MM.1S (cell line): ENCODE data around the gene POLR1D.

ENCODE experiments used
- DNase-seq: peaks from one replicate; pipeline ENCODE4 v3.0.0-alpha.2; 2015
- H2AFZ ChIP-seq: fragments of 300-600 bp; sonication (generic); 2 replicates; pipeline ENCODE4 v1.6.0; 2016; ENCODE audit warnings: antibody characterized with exemption, low read length
- H3F3A ChIP-seq: fragments of 300-600 bp; sonication (generic); 2 replicates; pipeline ENCODE4 v1.6.1; 2016; ENCODE audit warnings: mild to moderate bottlenecking, antibody characterized with exemption, low read length, moderate library complexity, mixed read lengths; ENCODE audit not compliant: insufficient read depth
- H3K27ac ChIP-seq: fragments of 300-600 bp; sonication (generic); 2 replicates; pipeline ENCODE4 v1.5.1; 2016; ENCODE audit warnings: mild to moderate bottlenecking, low read length
- H3K27me3 ChIP-seq: fragments of 300-600 bp; sonication (generic); replicated peaks from 2 replicates; pipeline ENCODE4 v1.6.0; 2016; ENCODE audit warnings: low read length; ENCODE audit not compliant: insufficient read depth
- H3K36me3 ChIP-seq: fragments of 300-600 bp; sonication (generic); replicated peaks from 2 replicates; pipeline ENCODE4 v1.6.1; 2016; ENCODE audit warnings: mild to moderate bottlenecking, low read length, mixed read lengths; ENCODE audit not compliant: insufficient read depth
- H3K4me1 ChIP-seq: fragments of 300-600 bp; sonication (generic); 2 replicates; pipeline ENCODE4 v1.6.1; 2016; ENCODE audit warnings: low read length, mixed read lengths
- H3K4me2 ChIP-seq: fragments of 300-600 bp; sonication (generic); 2 replicates; pipeline ENCODE4 v1.6.0; 2016; ENCODE audit warnings: low read depth, low read length
- H3K4me3 ChIP-seq: fragments of 300-600 bp; sonication (generic); 2 replicates; pipeline ENCODE4 v1.5.1; 2016; ENCODE audit warnings: low read length, mixed read lengths
- H3K79me2 ChIP-seq: fragments of 300-600 bp; sonication (generic); 2 replicates; pipeline ENCODE4 v1.6.1; 2016; ENCODE audit warnings: mixed run types, low read length, mixed read lengths
- H3K9ac ChIP-seq: fragments of 300-600 bp; sonication (generic); 2 replicates; pipeline ENCODE4 v1.6.1; 2016; ENCODE audit warnings: low read length, mixed read lengths
- H3K9me2 ChIP-seq: fragments of 300-600 bp; sonication (generic); replicated peaks from 2 replicates; pipeline ENCODE4 v1.6.1; 2016; ENCODE audit warnings: mild to moderate bottlenecking, low read length, mixed read lengths; ENCODE audit not compliant: insufficient read depth
- H3K9me3 ChIP-seq: fragments of 300-600 bp; sonication (generic); replicated peaks from 2 replicates; pipeline ENCODE4 v1.6.1; 2016; ENCODE audit warnings: mild to moderate bottlenecking, low read length, mixed read lengths; ENCODE audit not compliant: insufficient read depth
- H4K20me1 ChIP-seq: fragments of 300-600 bp; sonication (generic); 2 replicates; pipeline ENCODE4 v1.6.1; 2016; ENCODE audit warnings: mild to moderate bottlenecking, low read length, moderate library complexity, mixed read lengths; ENCODE audit not compliant: insufficient read depth
- EZH2 ChIP-seq: fragments of 300-600 bp; sonication (generic); optimal IDR thresholded peaks from 2 replicates; pipeline ENCODE3; 2017; ENCODE audit warnings: low read depth, mild to moderate bottlenecking, antibody characterized with exemption, low read length, mixed read lengths
- EZH2phosphoT487 ChIP-seq: fragments of 300-600 bp; sonication (generic); IDR thresholded peaks from 2 replicates; pipeline ENCODE4 v1.6.1; 2018; ENCODE audit warnings: antibody characterized with exemption, low read length
- TF ChIP-seq, protein P1 (sequence below): fragments of 300-600 bp; sonication (generic); IDR thresholded peaks from 2 replicates; pipeline ENCODE4 v1.5.1; 2016; ENCODE audit warnings: antibody characterized with exemption, low read length, mixed read lengths

The POLR1D gene

DNA sequence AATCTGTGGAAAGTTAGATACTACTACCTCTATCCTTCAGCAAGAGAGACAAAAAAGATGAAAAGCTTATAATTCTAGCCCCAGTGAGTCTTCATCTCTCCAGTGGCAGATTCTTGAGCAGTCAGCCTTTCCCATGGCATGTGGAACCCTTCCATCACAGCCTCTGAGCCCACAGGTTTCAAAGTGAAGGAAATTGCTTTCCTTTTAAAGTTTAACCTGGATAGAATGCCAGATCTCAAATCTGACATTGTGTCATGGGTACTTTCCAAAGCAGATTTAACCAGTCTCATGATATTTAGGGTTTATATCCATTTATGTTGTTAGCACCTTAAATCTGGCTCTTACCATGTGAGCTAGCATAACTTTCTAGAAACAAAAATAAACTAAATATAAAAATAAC lies 39.3 kb downstream of the POLR1D start:
- H3K9me2 ChIP-seq: no peaks in the 10 kb centered on the region
- H3K79me2 ChIP-seq: peaks cover 8% of the 10 kb centered on the region
- DNase-seq: no peak
- no peaks in the 10 kb centered on the region for H3F3A ChIP-seq
- no peaks in the 10 kb centered on the region for H3K4me1 ChIP-seq
- no peak overlapping the region for H3K4me3 ChIP-seq
- H3K9me3 ChIP-seq: no peaks in the 10 kb centered on the region
- TF ChIP-seq EZH2 (no peak), EZH2phosphoT487 (no peak)
- TF ChIP-seq, protein P1, sequence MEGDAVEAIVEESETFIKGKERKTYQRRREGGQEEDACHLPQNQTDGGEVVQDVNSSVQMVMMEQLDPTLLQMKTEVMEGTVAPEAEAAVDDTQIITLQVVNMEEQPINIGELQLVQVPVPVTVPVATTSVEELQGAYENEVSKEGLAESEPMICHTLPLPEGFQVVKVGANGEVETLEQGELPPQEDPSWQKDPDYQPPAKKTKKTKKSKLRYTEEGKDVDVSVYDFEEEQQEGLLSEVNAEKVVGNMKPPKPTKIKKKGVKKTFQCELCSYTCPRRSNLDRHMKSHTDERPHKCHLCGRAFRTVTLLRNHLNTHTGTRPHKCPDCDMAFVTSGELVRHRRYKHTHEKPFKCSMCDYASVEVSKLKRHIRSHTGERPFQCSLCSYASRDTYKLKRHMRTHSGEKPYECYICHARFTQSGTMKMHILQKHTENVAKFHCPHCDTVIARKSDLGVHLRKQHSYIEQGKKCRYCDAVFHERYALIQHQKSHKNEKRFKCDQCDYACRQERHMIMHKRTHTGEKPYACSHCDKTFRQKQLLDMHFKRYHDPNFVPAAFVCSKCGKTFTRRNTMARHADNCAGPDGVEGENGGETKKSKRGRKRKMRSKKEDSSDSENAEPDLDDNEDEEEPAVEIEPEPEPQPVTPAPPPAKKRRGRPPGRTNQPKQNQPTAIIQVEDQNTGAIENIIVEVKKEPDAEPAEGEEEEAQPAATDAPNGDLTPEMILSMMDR: no peak
- H2AFZ ChIP-seq: no peak overlapping the region
- no peak overlapping the region for H3K27ac ChIP-seq
- H3K36me3 ChIP-seq: no peaks in the 10 kb centered on the region
- H3K9ac ChIP-seq: no peak overlapping the region
- no peaks in the 10 kb centered on the region for H4K20me1 ChIP-seq
- no peaks in the 10 kb centered on the region for H3K27me3 ChIP-seq
- H3K4me2 ChIP-seq: no peak overlapping the region

DNA sequence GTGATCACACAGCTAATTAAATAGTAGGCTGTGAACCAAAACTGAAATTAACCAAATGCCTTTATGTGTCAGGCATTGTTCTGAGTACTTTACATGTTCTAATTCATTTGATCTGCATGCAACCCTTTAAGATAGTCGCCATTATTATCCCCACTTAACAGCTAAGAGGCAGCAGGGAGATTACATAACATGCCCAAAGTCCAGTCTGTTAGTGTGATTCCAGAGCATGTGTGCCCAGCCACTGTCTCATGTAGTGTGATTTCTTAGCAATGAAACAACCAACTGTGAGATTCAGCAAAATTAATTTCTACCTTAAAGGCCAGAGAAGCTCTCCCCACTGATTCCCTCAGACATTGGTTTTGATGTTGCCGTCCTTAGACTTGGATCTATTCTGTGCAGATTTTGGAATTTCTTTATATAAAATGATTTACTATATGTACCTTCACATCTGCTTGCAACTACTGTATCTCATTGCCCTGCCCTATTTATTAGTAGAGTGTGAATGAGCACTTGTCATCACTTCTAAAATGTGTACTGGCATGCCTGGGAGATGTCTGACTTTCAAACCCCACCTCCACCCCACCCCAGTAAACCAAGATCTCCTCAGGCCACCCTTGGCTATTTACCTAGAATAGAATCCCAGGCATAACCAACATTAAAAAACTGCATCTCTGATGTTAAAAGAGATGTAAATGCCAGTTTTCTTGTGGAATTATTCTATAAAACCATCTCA lies 41.2 kb downstream of the POLR1D start:
- H3K27me3 ChIP-seq: no peaks in the 10 kb centered on the region
- TF ChIP-seq, protein P1: no peak
- TF ChIP-seq EZH2phosphoT487: no peak
- no peak for TF ChIP-seq EZH2
- H3K79me2 ChIP-seq: peaks cover 8% of the 10 kb centered on the region
- H3K4me2 ChIP-seq: no peak overlapping the region
- no peak for DNase-seq
- no peaks in the 10 kb centered on the region for H3K9me2 ChIP-seq
- no peaks in the 10 kb centered on the region for H3F3A ChIP-seq
- no peaks in the 10 kb centered on the region for H3K36me3 ChIP-seq
- no peaks in the 10 kb centered on the region for H4K20me1 ChIP-seq
- no peak overlapping the region for H3K4me3 ChIP-seq
- no peak overlapping the region for H2AFZ ChIP-seq
- H3K9ac ChIP-seq: no peak overlapping the region
- no peaks in the 10 kb centered on the region for H3K9me3 ChIP-seq
- H3K4me1 ChIP-seq: no peaks in the 10 kb centered on the region
- no peak overlapping the region for H3K27ac ChIP-seq

DNA sequence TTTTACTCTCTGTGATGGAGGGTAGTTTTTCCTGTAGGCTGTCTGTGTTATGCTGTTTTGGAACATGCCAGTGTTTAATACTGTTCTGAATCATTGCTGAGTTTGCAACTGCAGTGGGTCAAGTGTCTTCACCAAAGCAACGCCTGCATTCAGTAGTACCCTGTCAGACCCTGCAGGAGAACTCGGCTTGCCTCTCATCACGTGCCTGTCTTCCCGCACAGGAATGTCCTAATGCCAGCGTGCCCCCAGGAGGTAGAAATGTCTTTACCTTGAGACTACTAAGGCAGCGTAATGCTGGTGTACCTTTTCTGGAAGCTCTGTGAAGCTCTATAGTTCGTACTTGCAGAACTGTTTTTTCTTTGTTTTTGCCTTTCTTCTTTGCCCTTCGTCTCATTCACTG lies 42.3 kb downstream of the POLR1D start:
- Histone ChIP-seq H3K27ac (no peak overlapping the region), H3K9me3 (no peaks in the 10 kb centered on the region), H3K4me3 (no peak overlapping the region), H3K9me2 (no peaks in the 10 kb centered on the region), H3K79me2 (peaks cover 8% of the 10 kb centered on the region), H2AFZ (no peak overlapping the region), H4K20me1 (no peaks in the 10 kb centered on the region), H3K36me3 (no peaks in the 10 kb centered on the region), H3F3A (no peaks in the 10 kb centered on the region), H3K4me1 (no peaks in the 10 kb centered on the region), H3K27me3 (no peaks in the 10 kb centered on the region), H3K4me2 (no peak overlapping the region), H3K9ac (no peak overlapping the region)
- DNase-seq: no peak
- no peak for TF ChIP-seq EZH2
- TF ChIP-seq, protein P1: no peak
- TF ChIP-seq EZH2phosphoT487: no peak
